SK-N-SH (cell line): ENCODE results near the gene SWI5. TPM values are rescaled to one million over a fixed set of nuclear protein-coding genes. Genes with fewer than 3 reads are reported as not detected.

Source experiments
- CTCF ChIA-PET: fragments of 300-600, 350-600 bp; formaldehyde crosslinking; extraction: SDS; loops from one replicate; lab custom pipeline; 2021; lab: Yijun Ruan, JAX
- POLR2A ChIA-PET: fragments of 350-600 bp; sonication (Branson Sonifier 250); formaldehyde crosslinking; extraction: SDS; loops from one replicate; lab custom pipeline; 2020; ENCODE audit warnings: antibody characterized with exemption, inconsistent platforms; lab: Yijun Ruan, JAX
- DNase-seq: peaks from one replicate; pipeline ENCODE4 v3.0.0; 2012
- H2AFZ ChIP-seq: fragments of 200-600 bp; sonication (generic); 2 replicates; pipeline ENCODE4 v1.8.1; 2016; ENCODE audit warnings: antibody characterized with exemption, mild to moderate bottlenecking, low read depth
- H3F3A ChIP-seq: fragments of 200-600 bp; sonication (generic); replicated peaks from 2 replicates; pipeline ENCODE3; 2016; ENCODE audit warnings: antibody characterized with exemption, mild to moderate bottlenecking; ENCODE audit not compliant: insufficient read depth
- H3K27ac ChIP-seq, 2 experiments: fragments of 200-500 bp in 1 of 2; fragments of 200-600 bp in 1 of 2; sonication (Bioruptor generic) in 1 of 2; sonication (generic), shearing (Covaris generic) in 1 of 2; 2 replicates each; pipeline versions ENCODE4 v1.5.1 to v1.6.1; 2014 to 2016; ENCODE audit warnings: low read depth in 2 of 2, inconsistent platforms in 1 of 2, low read length in 1 of 2, mild to moderate bottlenecking in 1 of 2, mixed read lengths in 1 of 2
- H3K27me3 ChIP-seq: fragments of 200-600 bp; sonication (generic), shearing (Covaris generic); 2 replicates; pipeline ENCODE4 v1.6.1; 2016; ENCODE audit warnings: mixed run types; ENCODE audit not compliant: insufficient read depth
- H3K36me3 ChIP-seq, 2 experiments: fragments of 200-500 bp in 1 of 2; fragments of 200-600 bp in 1 of 2; sonication (Bioruptor generic) in 1 of 2; sonication (generic) in 1 of 2; replicated peaks in 1 of 2; 2 replicates each; pipeline versions ENCODE3 to v1.5.1; 2014 to 2016; ENCODE audit warnings: low read length in 1 of 2, mild to moderate bottlenecking in 1 of 2; ENCODE audit not compliant: insufficient read depth in 2 of 2, control insufficient read depth in 1 of 2
- H3K4me1 ChIP-seq, 2 experiments: fragments of 200-500 bp in 1 of 2; fragments of 200-600 bp in 1 of 2; sonication (Bioruptor generic) in 1 of 2; sonication (generic), shearing (Covaris generic) in 1 of 2; 2 replicates each; pipeline versions ENCODE4 v1.5.1 to v1.6.1; 2014 to 2016; ENCODE audit warnings: low read depth in 1 of 2, low read length in 1 of 2, mixed run types in 1 of 2; ENCODE audit not compliant: insufficient read depth in 2 of 2, control insufficient read depth in 1 of 2
- H3K4me2 ChIP-seq: fragments of 200-600 bp; sonication (generic), shearing (Covaris generic); 2 replicates; pipeline ENCODE4 v1.6.1; 2017; ENCODE audit warnings: mixed run types
- H3K4me3 ChIP-seq, 2 experiments: fragments of 200-500 bp in 1 of 2; fragments of 200-600 bp in 1 of 2; sonication (Bioruptor generic) in 1 of 2; sonication (generic), shearing (Covaris generic) in 1 of 2; 2 replicates each; pipeline versions ENCODE4 v1.5.1 to v1.8.1; 2014 to 2016; ENCODE audit warnings: low read depth in 2 of 2, inconsistent platforms in 1 of 2, low read length in 1 of 2, mild to moderate bottlenecking in 1 of 2, mixed read lengths in 1 of 2, moderate library complexity in 1 of 2
- H3K79me2 ChIP-seq: fragments of 200-600 bp; sonication (generic); 2 replicates; pipeline ENCODE4 v1.8.1; 2017; ENCODE audit warnings: mild to moderate bottlenecking; ENCODE audit not compliant: insufficient read depth
- H3K9ac ChIP-seq: fragments of 200-600 bp; sonication (generic); 2 replicates; pipeline ENCODE4 v1.6.1; 2017; ENCODE audit warnings: mixed run types
- H3K9me2 ChIP-seq: fragments of 200-600 bp; sonication (generic); 2 replicates; pipeline ENCODE4 v1.6.1; 2017; ENCODE audit warnings: mixed run types
- H3K9me3 ChIP-seq: fragments of 200-600 bp; sonication (generic); 2 replicates; pipeline ENCODE4 v1.6.1; 2017; ENCODE audit warnings: mixed run types, mild to moderate bottlenecking, moderate library complexity
- H4K20me1 ChIP-seq: fragments of 200-600 bp; sonication (generic); 2 replicates; pipeline ENCODE4 v1.6.1; 2017; ENCODE audit warnings: mild to moderate bottlenecking, mixed run types; ENCODE audit not compliant: insufficient read depth
- CHD2 ChIP-seq: fragments of 150-350 bp; IDR thresholded peaks from 2 replicates; pipeline ENCODE4 v1.6.1; 2018; ENCODE audit warnings: low read length; ENCODE audit not compliant: partially characterized antibody
- ELF1 ChIP-seq: IDR thresholded peaks from 2 replicates; pipeline ENCODE4 v1.4.0; 2012
- EZH2phosphoT487 ChIP-seq: fragments of 200-600 bp; sonication (generic); IDR thresholded peaks from 2 replicates; pipeline ENCODE4 v1.6.1; 2017; ENCODE audit warnings: low read depth, mixed run types, mild to moderate bottlenecking, antibody characterized with exemption, moderate library complexity, borderline replicate concordance
- FOSL2 ChIP-seq: IDR thresholded peaks from 2 replicates; pipeline ENCODE4 v1.4.0; 2012; ENCODE audit warnings: low read depth, mild to moderate bottlenecking, moderate library complexity, borderline replicate concordance
- FOXJ3 ChIP-seq: sonication (generic); formaldehyde crosslinking; IDR thresholded peaks from 2 replicates; pipeline ENCODE4 v1.5.1; 2020; ENCODE audit warnings: mild to moderate bottlenecking, missing genetic modification reagents
- FOXM1 ChIP-seq: IDR thresholded peaks from 2 replicates; pipeline ENCODE4 v1.4.0; 2012; ENCODE audit warnings: low read depth, mild to moderate bottlenecking
- GABPA ChIP-seq: IDR thresholded peaks from 2 replicates; pipeline ENCODE4 v1.4.0; 2012; ENCODE audit warnings: low read depth, mild to moderate bottlenecking
- MEF2A ChIP-seq: IDR thresholded peaks from 2 replicates; pipeline ENCODE4 v1.4.0; 2012; ENCODE audit warnings: low read depth, borderline replicate concordance
- MXI1 ChIP-seq: IDR thresholded peaks from 2 replicates; pipeline ENCODE4 v1.6.1; 2012; ENCODE audit warnings: mild to moderate bottlenecking, low read depth, low read length, improper control_type of control experiment
- RXRA ChIP-seq: IDR thresholded peaks from 2 replicates; pipeline ENCODE4 v1.4.0; 2012; ENCODE audit warnings: low read depth, mild to moderate bottlenecking, borderline replicate concordance
- SMC3 ChIP-seq: IDR thresholded peaks from 2 replicates; pipeline ENCODE4 v1.6.1; 2012; ENCODE audit warnings: low read depth, low read length, improper control_type of control experiment
- TAF1 ChIP-seq: IDR thresholded peaks from 2 replicates; pipeline ENCODE4 v1.6.1; 2012; ENCODE audit warnings: low read depth, mild to moderate bottlenecking, low read length, moderate library complexity, borderline replicate concordance
- TEAD4 ChIP-seq: IDR thresholded peaks from 2 replicates; pipeline ENCODE4 v1.4.0; 2012; ENCODE audit warnings: mild to moderate bottlenecking, borderline replicate concordance; ENCODE audit not compliant: insufficient read depth
- YY1 ChIP-seq: IDR thresholded peaks from 2 replicates; pipeline ENCODE4 v1.4.0; 2012; ENCODE audit warnings: low read depth, mild to moderate bottlenecking
- WGBS: methylation state at CpG from one replicate; pipeline ENCODE4 v1.1.6; 2017; ENCODE audit warnings: low lambda C conversion rate; 5-methylcytosine and 5-hydroxymethylcytosine counted together
- polyA plus RNA-seq, 3 experiments: library from polyadenylated mRNA; depleted of rRNA; stranded (reverse); fragments of >200 nt; gene quantifications; 2 replicates each; pipeline ENCODE4 v1.2.3, GENCODE V29; 2012
- TF ChIP-seq, protein P1 (sequence below): IDR thresholded peaks from 2 replicates; pipeline ENCODE4 v1.4.0; 2012; ENCODE audit warnings: low read depth, borderline replicate concordance
- TF ChIP-seq, protein P2 (sequence below): IDR thresholded peaks from 2 replicates; pipeline ENCODE4 v1.4.0; 2012; ENCODE audit warnings: low read depth
- TF ChIP-seq, protein P3 (sequence below): IDR thresholded peaks from 2 replicates; pipeline ENCODE4; 2012
- TF ChIP-seq, protein P4 (sequence below): IDR thresholded peaks from 2 replicates; pipeline ENCODE4 v1.4.0; 2012; ENCODE audit warnings: low read depth, borderline replicate concordance
- TF ChIP-seq, protein P5 (sequence below): IDR thresholded peaks from 2 replicates; pipeline ENCODE4 v1.6.1; 2012; ENCODE audit warnings: mild to moderate bottlenecking, low read depth, low read length, moderate library complexity
- TF ChIP-seq, protein P6 (sequence below): fragments of 150-350 bp; IDR thresholded peaks from 2 replicates; pipeline ENCODE4 v1.6.1; 2017; ENCODE audit warnings: antibody characterized with exemption, low read length, low read depth, borderline replicate concordance

The SWI5 gene
- polyA plus RNA-seq, 1 of the 3 experiments (the other 2 are of a cell fraction), result 84.1 TPM

DNA sequence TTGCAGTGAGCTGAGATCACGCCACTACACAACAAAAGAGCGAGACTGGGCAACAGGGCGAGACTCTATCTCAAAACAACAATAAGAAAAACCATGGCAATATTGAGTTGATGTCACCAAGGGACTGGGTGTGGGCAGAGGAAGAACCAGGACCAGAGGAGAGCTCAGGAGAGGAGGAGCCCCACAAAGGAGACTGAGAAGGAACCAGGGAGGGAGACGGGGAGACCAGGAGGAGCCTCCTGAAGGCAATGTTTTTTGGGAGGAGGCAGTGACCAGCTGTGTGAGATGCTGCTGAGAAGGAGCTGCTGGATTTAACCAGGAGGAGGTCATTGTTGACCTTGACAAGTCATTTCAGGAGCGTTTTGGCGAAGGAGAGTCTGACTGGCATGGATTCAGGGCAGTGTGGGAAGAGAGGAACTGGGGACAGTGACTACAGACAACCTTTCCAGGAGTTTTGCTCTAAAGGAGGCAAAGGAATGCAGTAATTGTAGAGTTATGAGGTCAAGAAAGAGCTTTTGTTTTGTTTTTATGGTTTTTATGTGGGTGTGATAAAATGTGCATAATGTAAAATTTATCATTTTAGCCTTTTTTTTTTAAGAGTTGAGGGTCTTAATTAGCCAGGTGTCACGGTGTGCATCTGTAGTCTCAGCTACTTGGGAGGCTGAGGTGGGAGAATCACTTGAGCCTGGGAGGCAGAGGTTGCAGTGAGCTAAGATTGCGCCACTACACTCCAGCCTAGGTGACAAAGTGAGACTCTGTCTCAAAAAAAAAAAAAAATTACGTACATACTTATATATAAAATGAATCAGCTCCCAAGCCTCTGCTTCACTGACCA, 28.3 kb downstream of the SWI5 start (continued):
- TF ChIP-seq, protein P1, sequence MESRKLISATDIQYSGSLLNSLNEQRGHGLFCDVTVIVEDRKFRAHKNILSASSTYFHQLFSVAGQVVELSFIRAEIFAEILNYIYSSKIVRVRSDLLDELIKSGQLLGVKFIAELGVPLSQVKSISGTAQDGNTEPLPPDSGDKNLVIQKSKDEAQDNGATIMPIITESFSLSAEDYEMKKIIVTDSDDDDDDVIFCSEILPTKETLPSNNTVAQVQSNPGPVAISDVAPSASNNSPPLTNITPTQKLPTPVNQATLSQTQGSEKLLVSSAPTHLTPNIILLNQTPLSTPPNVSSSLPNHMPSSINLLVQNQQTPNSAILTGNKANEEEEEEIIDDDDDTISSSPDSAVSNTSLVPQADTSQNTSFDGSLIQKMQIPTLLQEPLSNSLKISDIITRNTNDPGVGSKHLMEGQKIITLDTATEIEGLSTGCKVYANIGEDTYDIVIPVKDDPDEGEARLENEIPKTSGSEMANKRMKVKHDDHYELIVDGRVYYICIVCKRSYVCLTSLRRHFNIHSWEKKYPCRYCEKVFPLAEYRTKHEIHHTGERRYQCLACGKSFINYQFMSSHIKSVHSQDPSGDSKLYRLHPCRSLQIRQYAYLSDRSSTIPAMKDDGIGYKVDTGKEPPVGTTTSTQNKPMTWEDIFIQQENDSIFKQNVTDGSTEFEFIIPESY, result no peak
- TF ChIP-seq TEAD4, result no peak
- no peak for TF ChIP-seq MEF2A
- TF ChIP-seq RXRA, result no peak
- no peak for TF ChIP-seq TAF1
- TF ChIP-seq, protein P2, sequence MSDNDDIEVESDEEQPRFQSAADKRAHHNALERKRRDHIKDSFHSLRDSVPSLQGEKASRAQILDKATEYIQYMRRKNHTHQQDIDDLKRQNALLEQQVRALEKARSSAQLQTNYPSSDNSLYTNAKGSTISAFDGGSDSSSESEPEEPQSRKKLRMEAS, result no peak
- no peak for TF ChIP-seq ELF1
- no peak for TF ChIP-seq EZH2phosphoT487

DNA sequence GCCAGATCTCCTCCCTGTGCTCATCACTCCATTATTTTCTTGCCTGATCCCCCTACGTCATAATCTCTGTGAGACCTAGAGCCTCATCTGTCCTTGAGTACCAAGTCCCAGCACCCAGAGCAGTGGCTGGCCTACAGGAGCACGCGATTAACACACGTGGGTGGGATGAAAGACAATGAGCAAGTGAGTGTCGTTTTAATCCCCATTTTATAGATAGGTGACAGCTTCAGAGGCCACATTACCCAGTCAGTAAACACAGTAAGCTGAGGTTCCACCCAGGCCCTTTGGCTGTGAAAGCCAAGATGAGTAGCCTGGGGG, 28.9 kb downstream of the SWI5 start:
- 85% methylated on average over 5 of the region's 5 CpGs for WGBS
- Histone ChIP-seq H3K27ac (no peak overlapping the region), H3K4me1 (peaks cover 0 to 12% of the 10 kb centered on the region in 2 experiments; a peak in 1 of 4 replicates), H3K36me3 (peaks cover 11 to 12% of the 10 kb centered on the region in 2 experiments), H3K9me3 (no peaks in the 10 kb centered on the region), H3K4me3 (no peak overlapping the region), H3F3A (peaks cover 43% of the 10 kb centered on the region), H3K9ac (no peak overlapping the region), H3K79me2 (no peaks in the 10 kb centered on the region), H2AFZ (no peak overlapping the region), H3K27me3 (no peaks in the 10 kb centered on the region), H3K4me2 (no peak overlapping the region), H3K9me2 (no peaks in the 10 kb centered on the region), H4K20me1 (no peaks in the 10 kb centered on the region)
- CTCF ChIA-PET, result interaction anchor here (1.7 to 4.3 kb wide), 3 partner anchors 9 to 57 kb away, joined by 5 to 15 read pairs (median 12); no protein-coding TSS in a partner anchor
- TF ChIP-seq, protein P3, sequence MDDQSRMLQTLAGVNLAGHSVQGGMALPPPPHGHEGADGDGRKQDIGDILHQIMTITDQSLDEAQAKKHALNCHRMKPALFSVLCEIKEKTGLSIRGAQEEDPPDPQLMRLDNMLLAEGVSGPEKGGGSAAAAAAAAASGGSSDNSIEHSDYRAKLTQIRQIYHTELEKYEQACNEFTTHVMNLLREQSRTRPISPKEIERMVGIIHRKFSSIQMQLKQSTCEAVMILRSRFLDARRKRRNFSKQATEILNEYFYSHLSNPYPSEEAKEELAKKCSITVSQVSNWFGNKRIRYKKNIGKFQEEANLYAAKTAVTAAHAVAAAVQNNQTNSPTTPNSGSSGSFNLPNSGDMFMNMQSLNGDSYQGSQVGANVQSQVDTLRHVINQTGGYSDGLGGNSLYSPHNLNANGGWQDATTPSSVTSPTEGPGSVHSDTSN, result no peak
- no peak for TF ChIP-seq YY1
- TF ChIP-seq, protein P4, sequence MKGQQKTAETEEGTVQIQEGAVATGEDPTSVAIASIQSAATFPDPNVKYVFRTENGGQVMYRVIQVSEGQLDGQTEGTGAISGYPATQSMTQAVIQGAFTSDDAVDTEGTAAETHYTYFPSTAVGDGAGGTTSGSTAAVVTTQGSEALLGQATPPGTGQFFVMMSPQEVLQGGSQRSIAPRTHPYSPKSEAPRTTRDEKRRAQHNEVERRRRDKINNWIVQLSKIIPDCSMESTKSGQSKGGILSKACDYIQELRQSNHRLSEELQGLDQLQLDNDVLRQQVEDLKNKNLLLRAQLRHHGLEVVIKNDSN, result no peak
- no peak for TF ChIP-seq CHD2
- no peak for TF ChIP-seq MXI1
- TF ChIP-seq, protein P5, sequence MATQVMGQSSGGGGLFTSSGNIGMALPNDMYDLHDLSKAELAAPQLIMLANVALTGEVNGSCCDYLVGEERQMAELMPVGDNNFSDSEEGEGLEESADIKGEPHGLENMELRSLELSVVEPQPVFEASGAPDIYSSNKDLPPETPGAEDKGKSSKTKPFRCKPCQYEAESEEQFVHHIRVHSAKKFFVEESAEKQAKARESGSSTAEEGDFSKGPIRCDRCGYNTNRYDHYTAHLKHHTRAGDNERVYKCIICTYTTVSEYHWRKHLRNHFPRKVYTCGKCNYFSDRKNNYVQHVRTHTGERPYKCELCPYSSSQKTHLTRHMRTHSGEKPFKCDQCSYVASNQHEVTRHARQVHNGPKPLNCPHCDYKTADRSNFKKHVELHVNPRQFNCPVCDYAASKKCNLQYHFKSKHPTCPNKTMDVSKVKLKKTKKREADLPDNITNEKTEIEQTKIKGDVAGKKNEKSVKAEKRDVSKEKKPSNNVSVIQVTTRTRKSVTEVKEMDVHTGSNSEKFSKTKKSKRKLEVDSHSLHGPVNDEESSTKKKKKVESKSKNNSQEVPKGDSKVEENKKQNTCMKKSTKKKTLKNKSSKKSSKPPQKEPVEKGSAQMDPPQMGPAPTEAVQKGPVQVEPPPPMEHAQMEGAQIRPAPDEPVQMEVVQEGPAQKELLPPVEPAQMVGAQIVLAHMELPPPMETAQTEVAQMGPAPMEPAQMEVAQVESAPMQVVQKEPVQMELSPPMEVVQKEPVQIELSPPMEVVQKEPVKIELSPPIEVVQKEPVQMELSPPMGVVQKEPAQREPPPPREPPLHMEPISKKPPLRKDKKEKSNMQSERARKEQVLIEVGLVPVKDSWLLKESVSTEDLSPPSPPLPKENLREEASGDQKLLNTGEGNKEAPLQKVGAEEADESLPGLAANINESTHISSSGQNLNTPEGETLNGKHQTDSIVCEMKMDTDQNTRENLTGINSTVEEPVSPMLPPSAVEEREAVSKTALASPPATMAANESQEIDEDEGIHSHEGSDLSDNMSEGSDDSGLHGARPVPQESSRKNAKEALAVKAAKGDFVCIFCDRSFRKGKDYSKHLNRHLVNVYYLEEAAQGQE, result no peak
- TF ChIP-seq FOXM1, result no peak
- TF ChIP-seq, protein P6, sequence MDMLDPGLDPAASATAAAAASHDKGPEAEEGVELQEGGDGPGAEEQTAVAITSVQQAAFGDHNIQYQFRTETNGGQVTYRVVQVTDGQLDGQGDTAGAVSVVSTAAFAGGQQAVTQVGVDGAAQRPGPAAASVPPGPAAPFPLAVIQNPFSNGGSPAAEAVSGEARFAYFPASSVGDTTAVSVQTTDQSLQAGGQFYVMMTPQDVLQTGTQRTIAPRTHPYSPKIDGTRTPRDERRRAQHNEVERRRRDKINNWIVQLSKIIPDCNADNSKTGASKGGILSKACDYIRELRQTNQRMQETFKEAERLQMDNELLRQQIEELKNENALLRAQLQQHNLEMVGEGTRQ, result no peak
- no peak for TF ChIP-seq GABPA
- TF ChIP-seq FOSL2, result no peak
- no peak for TF ChIP-seq SMC3
- no peak for TF ChIP-seq FOXJ3 (CRISPR knock-in tag)
- TF ChIP-seq EZH2phosphoT487, result no peak
- POLR2A ChIA-PET, result interaction anchor here (0.6 to 1.5 kb wide), 4 partner anchors 9 to 278 kb away, joined by 3 to 4 read pairs (median 4); no protein-coding TSS in a partner anchor
- no peak for DNase-seq
